Neural cell (in vitro differentiated cells): ENCODE measurements around the gene ESRRB. TPM values are rescaled to one million over a fixed set of nuclear protein-coding genes. Genes with fewer than 3 reads are reported as not detected.

Experiments
- H2AFZ ChIP-seq: fragments of 200-600, 300-800 bp; sonication (generic), shearing (Covaris generic); 2 replicates; pipeline ENCODE4 v1.6.0; 2014; ENCODE audit warnings: low read depth, mild to moderate bottlenecking, antibody characterized with exemption, low read length, moderate library complexity
- H3F3A ChIP-seq: fragments of 200-600 bp; shearing (Covaris generic); 2 replicates; pipeline ENCODE4 v1.6.1; 2016; ENCODE audit warnings: mild to moderate bottlenecking, moderate library complexity, mixed read lengths, antibody characterized with exemption, low read length; ENCODE audit not compliant: insufficient read depth, poor library complexity, severe bottlenecking
- H3K27ac ChIP-seq: fragments of 200-600, 300-800 bp; sonication (generic), shearing (Covaris generic); 2 replicates; pipeline ENCODE4 v1.5.1; 2014; ENCODE audit warnings: mild to moderate bottlenecking, low read length, moderate library complexity
- H3K27me3 ChIP-seq: fragments of 300-800, 200-600 bp; sonication (generic), shearing (Covaris generic); 2 replicates; pipeline ENCODE4 v1.6.0; 2014; ENCODE audit warnings: mild to moderate bottlenecking, low read depth, low read length, moderate library complexity; ENCODE audit not compliant: insufficient read depth
- H3K36me3 ChIP-seq: fragments of 300-800, 200-600 bp; sonication (generic), shearing (Covaris generic); 2 replicates; pipeline ENCODE4 v1.5.1; 2014; ENCODE audit warnings: mild to moderate bottlenecking, antibody characterized with exemption, low read length, moderate library complexity; ENCODE audit not compliant: insufficient read depth
- H3K4me2 ChIP-seq: fragments of 300-800, 200-600 bp; sonication (generic), shearing (Covaris generic); 2 replicates; pipeline ENCODE4 v1.6.0; 2014; ENCODE audit warnings: mild to moderate bottlenecking, low read length
- H3K4me3 ChIP-seq: fragments of 300-800, 200-600 bp; sonication (generic), shearing (Covaris generic); 2 replicates; pipeline ENCODE4 v1.5.1; 2014; ENCODE audit warnings: mild to moderate bottlenecking, low read length, moderate library complexity
- H3K79me2 ChIP-seq: fragments of 200-600 bp; shearing (Covaris generic); replicated peaks from 2 replicates; pipeline ENCODE4 v1.6.0; 2014; ENCODE audit warnings: mild to moderate bottlenecking, low read length, moderate library complexity; ENCODE audit not compliant: insufficient read depth
- H3K9ac ChIP-seq: fragments of 300-800, 200-600 bp; sonication (generic), shearing (Covaris generic); 2 replicates; pipeline ENCODE4 v1.6.1; 2016; ENCODE audit warnings: mild to moderate bottlenecking, low read length, mixed read lengths
- H3K9me2 ChIP-seq: fragments of 200-600 bp; shearing (Covaris generic); 2 replicates; pipeline ENCODE4 v1.6.1; 2016; ENCODE audit warnings: mild to moderate bottlenecking, low read length, mixed read lengths; ENCODE audit not compliant: insufficient read depth
- H3K9me3 ChIP-seq: fragments of 200-600, 300-800 bp; sonication (generic), shearing (Covaris generic); 2 replicates; pipeline ENCODE4 v1.6.1; 2016; ENCODE audit warnings: mild to moderate bottlenecking, mixed run types, low read length, moderate library complexity, mixed read lengths
- H4K20me1 ChIP-seq: fragments of 200-600 bp; shearing (Covaris generic); 2 replicates; pipeline ENCODE4 v1.6.1; 2016; ENCODE audit warnings: mild to moderate bottlenecking, mixed run types; ENCODE audit not compliant: insufficient read depth
- EP300 ChIP-seq: fragments of 450-650 bp; conservative IDR thresholded peaks from 2 replicates; pipeline ENCODE4 v1.6.1; 2014; ENCODE audit warnings: antibody characterized with exemption, mild to moderate bottlenecking, moderate library complexity; ENCODE audit not compliant: poor library complexity, severe bottlenecking
- EZH2 ChIP-seq: fragments of 200-600, 300-800 bp; shearing (Covaris generic), sonication (generic); IDR thresholded peaks from 2 replicates; pipeline ENCODE4 v1.6.1; 2014; ENCODE audit warnings: antibody characterized with exemption, low read length, borderline replicate concordance, mild to moderate bottlenecking; ENCODE audit not compliant: insufficient read depth, poor library complexity, severe bottlenecking
- MXI1 ChIP-seq: fragments of 450-650 bp; conservative IDR thresholded peaks from 2 replicates; pipeline ENCODE4 v1.6.1; 2014; ENCODE audit warnings: antibody characterized with exemption, mild to moderate bottlenecking; ENCODE audit not compliant: poor library complexity, severe bottlenecking
- POLR2AphosphoS5 ChIP-seq: IDR thresholded peaks from 2 replicates; pipeline ENCODE4 v1.6.1; 2012
- RAD21 ChIP-seq: fragments of 450-650 bp; conservative IDR thresholded peaks from 2 replicates; pipeline ENCODE4 v1.6.1; 2014; ENCODE audit warnings: antibody characterized with exemption, mild to moderate bottlenecking, moderate library complexity
- SMC3 ChIP-seq: fragments of 450-650 bp; conservative IDR thresholded peaks from 2 replicates; pipeline ENCODE4 v1.6.1; 2014; ENCODE audit warnings: antibody characterized with exemption, mild to moderate bottlenecking, moderate library complexity; ENCODE audit not compliant: poor library complexity
- TAF1 ChIP-seq: IDR thresholded peaks from 2 replicates; pipeline ENCODE4 v1.6.1; 2012; ENCODE audit warnings: low read depth
- polyA plus RNA-seq: library from polyadenylated mRNA; depleted of rRNA; stranded (reverse); fragments of >200 nt; gene quantifications from 2 replicates; pipeline ENCODE4 v1.2.3, GENCODE V29; 2014
- TF ChIP-seq, protein P1 (sequence below): IDR thresholded peaks from 2 replicates; pipeline ENCODE4 v1.6.1; 2012; ENCODE audit warnings: borderline replicate concordance
- TF ChIP-seq, protein P2 (sequence below): fragments of 450-650 bp; IDR thresholded peaks from 2 replicates; pipeline ENCODE4 v1.5.1; 2014; ENCODE audit warnings: antibody characterized with exemption, mild to moderate bottlenecking, moderate library complexity; ENCODE audit not compliant: poor library complexity, severe bottlenecking

ESRRB gene
- polyA plus RNA-seq, 1 donor from 2014 or later = 0.59 TPM

GRCh38 chr14:76343386-76343785 is 32.6 kb upstream of the ESRRB start:
- Histone ChIP-seq H3K27me3 (no peaks in the 10 kb centered on the region), H3K4me2 (no peak overlapping the region), H4K20me1 (no peaks in the 10 kb centered on the region), H2AFZ (no peak overlapping the region), H3K4me3 (no peak overlapping the region), H3K79me2 (no peaks in the 10 kb centered on the region), H3K9me3 (no peaks in the 10 kb centered on the region), H3F3A (no peaks in the 10 kb centered on the region), H3K27ac (no peak overlapping the region), H3K36me3 (no peaks in the 10 kb centered on the region), H3K9ac (no peak overlapping the region), H3K9me2 (no peaks in the 10 kb centered on the region)
- no peak for TF ChIP-seq MXI1
- TF ChIP-seq EP300 = no peak
- no peak for TF ChIP-seq SMC3

DNA sequence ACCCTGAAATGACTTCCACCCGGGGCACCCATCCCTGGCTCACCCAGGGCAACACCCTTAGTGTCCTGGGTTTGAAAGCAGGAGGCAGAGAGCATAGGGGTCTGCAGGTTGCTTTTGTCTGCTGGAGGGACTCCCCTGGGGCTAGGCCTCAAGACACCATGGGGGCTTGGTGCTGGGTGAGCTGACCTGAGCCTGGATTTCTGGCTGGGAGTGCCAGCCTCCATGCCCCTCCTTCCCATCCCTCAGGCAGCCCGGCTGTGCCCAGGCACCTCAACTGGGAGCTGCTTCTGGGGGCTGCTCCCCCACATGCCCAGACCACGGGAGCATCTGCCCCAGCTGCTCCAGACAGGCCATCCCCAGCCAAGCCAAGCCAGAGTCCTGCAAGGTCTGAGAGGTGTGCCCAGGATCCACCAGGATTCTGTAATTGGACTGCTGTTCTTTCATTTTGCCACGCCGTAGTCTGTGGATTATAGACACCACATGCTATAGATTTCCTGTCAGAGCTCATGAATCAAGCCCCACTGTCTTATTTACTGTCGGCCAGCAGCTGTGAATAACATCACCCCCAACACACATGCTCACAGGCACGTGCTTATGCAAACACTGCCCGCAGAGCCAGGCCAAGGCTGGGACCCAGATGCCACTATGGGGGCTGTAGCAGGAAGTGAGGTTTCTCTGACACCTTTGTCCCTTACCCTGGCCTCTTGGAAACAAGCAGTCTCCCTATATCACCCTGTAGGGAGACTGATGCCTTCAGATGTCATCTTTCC is 29.4 kb upstream of the ESRRB start:
- Histone ChIP-seq H3F3A (no peaks in the 10 kb centered on the region), H2AFZ (no peak overlapping the region), H3K27ac (no peak overlapping the region), H3K4me3 (no peak overlapping the region), H4K20me1 (no peaks in the 10 kb centered on the region), H3K9me2 (no peaks in the 10 kb centered on the region), H3K79me2 (no peaks in the 10 kb centered on the region), H3K36me3 (no peaks in the 10 kb centered on the region), H3K4me2 (no peak overlapping the region), H3K9ac (no peak overlapping the region), H3K27me3 (no peaks in the 10 kb centered on the region), H3K9me3 (no peaks in the 10 kb centered on the region)
- TF ChIP-seq MXI1 = no peak
- TF ChIP-seq, protein P1, sequence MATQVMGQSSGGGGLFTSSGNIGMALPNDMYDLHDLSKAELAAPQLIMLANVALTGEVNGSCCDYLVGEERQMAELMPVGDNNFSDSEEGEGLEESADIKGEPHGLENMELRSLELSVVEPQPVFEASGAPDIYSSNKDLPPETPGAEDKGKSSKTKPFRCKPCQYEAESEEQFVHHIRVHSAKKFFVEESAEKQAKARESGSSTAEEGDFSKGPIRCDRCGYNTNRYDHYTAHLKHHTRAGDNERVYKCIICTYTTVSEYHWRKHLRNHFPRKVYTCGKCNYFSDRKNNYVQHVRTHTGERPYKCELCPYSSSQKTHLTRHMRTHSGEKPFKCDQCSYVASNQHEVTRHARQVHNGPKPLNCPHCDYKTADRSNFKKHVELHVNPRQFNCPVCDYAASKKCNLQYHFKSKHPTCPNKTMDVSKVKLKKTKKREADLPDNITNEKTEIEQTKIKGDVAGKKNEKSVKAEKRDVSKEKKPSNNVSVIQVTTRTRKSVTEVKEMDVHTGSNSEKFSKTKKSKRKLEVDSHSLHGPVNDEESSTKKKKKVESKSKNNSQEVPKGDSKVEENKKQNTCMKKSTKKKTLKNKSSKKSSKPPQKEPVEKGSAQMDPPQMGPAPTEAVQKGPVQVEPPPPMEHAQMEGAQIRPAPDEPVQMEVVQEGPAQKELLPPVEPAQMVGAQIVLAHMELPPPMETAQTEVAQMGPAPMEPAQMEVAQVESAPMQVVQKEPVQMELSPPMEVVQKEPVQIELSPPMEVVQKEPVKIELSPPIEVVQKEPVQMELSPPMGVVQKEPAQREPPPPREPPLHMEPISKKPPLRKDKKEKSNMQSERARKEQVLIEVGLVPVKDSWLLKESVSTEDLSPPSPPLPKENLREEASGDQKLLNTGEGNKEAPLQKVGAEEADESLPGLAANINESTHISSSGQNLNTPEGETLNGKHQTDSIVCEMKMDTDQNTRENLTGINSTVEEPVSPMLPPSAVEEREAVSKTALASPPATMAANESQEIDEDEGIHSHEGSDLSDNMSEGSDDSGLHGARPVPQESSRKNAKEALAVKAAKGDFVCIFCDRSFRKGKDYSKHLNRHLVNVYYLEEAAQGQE = no peak

GRCh38 chr14:76348898-76349297 is 27.0 kb upstream of the ESRRB start:
- Histone ChIP-seq H3K27ac (no peak overlapping the region), H2AFZ (no peak overlapping the region), H3K36me3 (no peaks in the 10 kb centered on the region), H3K9me2 (no peaks in the 10 kb centered on the region), H3K27me3 (no peaks in the 10 kb centered on the region), H3F3A (no peaks in the 10 kb centered on the region), H3K4me3 (no peak overlapping the region), H4K20me1 (no peaks in the 10 kb centered on the region), H3K9ac (no peak overlapping the region), H3K9me3 (no peaks in the 10 kb centered on the region), H3K4me2 (no peak overlapping the region), H3K79me2 (no peaks in the 10 kb centered on the region)
- TF ChIP-seq SMC3 = no peak
- TF ChIP-seq, protein P1 = no peak
- TF ChIP-seq POLR2AphosphoS5 = no peak
- TF ChIP-seq MXI1 = no peak
- no peak for TF ChIP-seq RAD21
- no peak for TF ChIP-seq EP300
- no peak for TF ChIP-seq TAF1
- TF ChIP-seq, protein P2, sequence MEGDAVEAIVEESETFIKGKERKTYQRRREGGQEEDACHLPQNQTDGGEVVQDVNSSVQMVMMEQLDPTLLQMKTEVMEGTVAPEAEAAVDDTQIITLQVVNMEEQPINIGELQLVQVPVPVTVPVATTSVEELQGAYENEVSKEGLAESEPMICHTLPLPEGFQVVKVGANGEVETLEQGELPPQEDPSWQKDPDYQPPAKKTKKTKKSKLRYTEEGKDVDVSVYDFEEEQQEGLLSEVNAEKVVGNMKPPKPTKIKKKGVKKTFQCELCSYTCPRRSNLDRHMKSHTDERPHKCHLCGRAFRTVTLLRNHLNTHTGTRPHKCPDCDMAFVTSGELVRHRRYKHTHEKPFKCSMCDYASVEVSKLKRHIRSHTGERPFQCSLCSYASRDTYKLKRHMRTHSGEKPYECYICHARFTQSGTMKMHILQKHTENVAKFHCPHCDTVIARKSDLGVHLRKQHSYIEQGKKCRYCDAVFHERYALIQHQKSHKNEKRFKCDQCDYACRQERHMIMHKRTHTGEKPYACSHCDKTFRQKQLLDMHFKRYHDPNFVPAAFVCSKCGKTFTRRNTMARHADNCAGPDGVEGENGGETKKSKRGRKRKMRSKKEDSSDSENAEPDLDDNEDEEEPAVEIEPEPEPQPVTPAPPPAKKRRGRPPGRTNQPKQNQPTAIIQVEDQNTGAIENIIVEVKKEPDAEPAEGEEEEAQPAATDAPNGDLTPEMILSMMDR = no peak
- TF ChIP-seq EZH2 = no peak
